Activated naive CD8-positive, alpha-beta T cell (primary cell): ENCODE results near the gene FBXO38.

ENCODE experiments used
- H3K27ac Mint-ChIP-seq: one replicate; pipeline ENCODE4 v1.8.0; 2021; ENCODE audit warnings: mixed read lengths
- H3K27me3 Mint-ChIP-seq: one replicate; pipeline ENCODE4 v1.8.0; 2021; ENCODE audit warnings: mixed read lengths
- H3K36me3 Mint-ChIP-seq: one replicate; pipeline ENCODE4 v1.8.0; 2021; ENCODE audit warnings: mixed read lengths
- H3K4me1 Mint-ChIP-seq: one replicate; pipeline ENCODE4 v1.8.0; 2021; ENCODE audit warnings: low read depth, mixed read lengths
- H3K4me3 Mint-ChIP-seq: one replicate; pipeline ENCODE4 v1.8.0; 2021; ENCODE audit warnings: mild to moderate bottlenecking, mixed read lengths
- H3K9me3 Mint-ChIP-seq: one replicate; pipeline ENCODE4 v1.8.0; 2021; ENCODE audit warnings: low read depth, mixed read lengths

Gene FBXO38

DNA sequence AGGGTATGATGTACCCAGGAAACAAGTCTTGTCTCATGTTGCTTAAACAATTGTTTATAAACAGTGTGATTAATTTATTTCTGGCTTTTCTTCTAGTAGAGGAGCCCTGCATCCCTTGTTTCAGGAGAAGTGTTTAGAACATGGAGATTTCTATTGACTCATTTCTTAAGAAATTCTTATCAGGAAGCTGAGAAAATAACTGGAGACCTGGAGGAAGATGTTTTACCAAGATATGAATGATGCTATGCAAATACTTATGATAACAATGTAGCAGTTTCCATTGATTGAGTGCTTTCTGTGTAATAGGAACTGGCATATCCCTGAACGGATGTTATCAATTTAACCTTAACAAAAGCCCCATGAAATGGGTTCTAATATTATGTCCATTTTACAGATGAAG is 108.6 kb downstream of the FBXO38 start:
- H3K27ac Mint-ChIP-seq = no peak overlapping the region
- H3K9me3 Mint-ChIP-seq = no peaks in the 10 kb centered on the region
- H3K36me3 Mint-ChIP-seq = no peaks in the 10 kb centered on the region
- H3K27me3 Mint-ChIP-seq = peaks cover 13% of the 10 kb centered on the region
- H3K4me3 Mint-ChIP-seq = no peak overlapping the region
- H3K4me1 Mint-ChIP-seq = no peaks in the 10 kb centered on the region
